Stimulated activated CD4-positive, alpha-beta T cell treated with anti-CD3 and anti-CD28 coated beads, Interleukin-1b, Interleukin-23, amount 100 ng/mL, for 24 hours (primary cell): ENCODE results near the gene ARFGEF2.
"Not testable (repeated sequence)": the region's sequence is repeated elsewhere in the genome, so short reads cannot be mapped to it uniquely, and the experiment has no call there.

Experiments used
- DNase-seq, 4 experiments: peaks; one replicate each; pipeline ENCODE4 v3.0.0-alpha.2; 2020; ENCODE audit warnings: low read depth in 4 of 4, low spot score in 1 of 4

Gene ARFGEF2

DNA sequence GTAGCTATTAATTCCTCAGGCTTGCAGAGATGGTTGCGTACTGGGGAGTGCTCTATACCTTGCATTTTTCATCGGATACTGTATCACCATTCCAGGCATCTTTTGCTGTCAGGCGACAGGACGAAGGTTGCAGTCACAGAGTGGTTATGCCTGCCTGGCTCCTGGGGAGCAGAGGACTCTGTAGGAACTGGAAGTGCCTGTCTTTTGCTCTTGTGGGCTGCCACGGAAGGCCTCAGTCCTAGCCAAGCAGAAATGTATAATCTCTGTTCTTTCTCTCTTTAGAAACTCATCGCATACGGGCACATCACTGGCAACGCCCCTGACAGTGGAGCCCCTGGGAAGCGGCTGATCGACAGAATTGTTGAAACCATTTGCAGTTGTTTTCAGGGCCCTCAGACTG is 29.5 kb downstream of the ARFGEF2 start:
- DNase-seq: no peak

DNA sequence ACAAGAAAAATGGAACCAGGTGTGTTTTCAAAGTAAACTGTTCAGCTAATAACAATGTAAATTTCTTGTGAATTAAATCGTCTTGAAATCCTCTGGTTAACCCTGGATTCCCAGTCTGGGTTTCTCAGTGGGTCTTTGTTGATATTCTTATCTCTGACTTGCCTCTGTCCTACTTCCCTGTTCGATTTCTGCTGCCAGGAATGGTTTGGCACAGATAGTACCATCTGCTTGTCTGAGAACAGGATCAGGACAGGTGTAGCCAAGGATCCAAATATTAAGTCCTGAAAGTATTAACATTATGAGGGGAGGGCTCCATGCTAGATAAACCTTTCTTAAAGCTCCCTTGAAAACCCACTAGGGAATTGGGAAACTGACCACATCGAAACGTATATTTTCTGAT is 30.1 kb downstream of the ARFGEF2 start:
- DNase-seq: no peak

GRCh38 chr20:48952656-48953055 is 31.1 kb downstream of the ARFGEF2 start:
- DNase-seq: no peak

GRCh38 chr20:48953653-48954052 is 32.1 kb downstream of the ARFGEF2 start:
- no peak for DNase-seq

DNA sequence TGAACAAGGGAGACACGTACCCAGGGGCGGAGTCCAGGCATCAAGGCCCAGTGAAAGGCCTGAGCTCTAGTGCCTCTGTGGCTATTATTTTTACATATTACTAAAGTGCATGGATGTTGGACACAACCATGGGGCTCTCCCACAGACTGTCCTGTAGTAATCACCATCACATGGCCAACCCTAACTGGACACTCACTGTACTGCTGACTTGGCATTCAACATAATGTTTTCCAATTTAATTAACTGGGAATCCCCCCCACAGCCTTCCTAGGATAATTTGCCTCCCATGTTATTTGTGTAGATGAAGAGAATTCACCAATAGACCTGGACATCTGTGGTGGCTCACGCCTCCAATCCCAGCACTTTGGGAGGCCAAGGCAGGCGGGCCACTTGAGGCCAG is 34.5 kb downstream of the ARFGEF2 start:
- DNase-seq: no peak

GRCh38 chr20:48957053-48957481 is 35.6 kb downstream of the ARFGEF2 start:
- no peak for DNase-seq

DNA sequence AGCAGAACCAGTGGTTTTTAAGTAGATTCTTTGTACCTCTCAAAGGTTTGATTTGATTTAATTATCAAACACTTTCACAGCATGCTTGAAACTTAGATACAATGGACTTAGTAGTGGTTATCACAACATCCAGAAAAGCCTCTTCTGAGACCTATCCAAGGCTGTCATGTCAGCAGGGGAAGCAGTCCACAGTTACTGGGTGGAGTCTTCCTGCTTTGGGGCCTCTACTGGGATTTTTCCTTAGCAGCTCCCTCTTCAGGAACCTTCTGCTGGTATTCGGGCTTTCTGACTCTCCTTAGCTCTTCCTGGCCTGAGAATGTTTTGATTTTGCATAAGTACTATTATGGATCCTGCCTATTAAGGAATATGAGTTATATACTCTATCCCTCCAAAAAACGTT is 36.0 kb downstream of the ARFGEF2 start:
- no peak for DNase-seq

DNA sequence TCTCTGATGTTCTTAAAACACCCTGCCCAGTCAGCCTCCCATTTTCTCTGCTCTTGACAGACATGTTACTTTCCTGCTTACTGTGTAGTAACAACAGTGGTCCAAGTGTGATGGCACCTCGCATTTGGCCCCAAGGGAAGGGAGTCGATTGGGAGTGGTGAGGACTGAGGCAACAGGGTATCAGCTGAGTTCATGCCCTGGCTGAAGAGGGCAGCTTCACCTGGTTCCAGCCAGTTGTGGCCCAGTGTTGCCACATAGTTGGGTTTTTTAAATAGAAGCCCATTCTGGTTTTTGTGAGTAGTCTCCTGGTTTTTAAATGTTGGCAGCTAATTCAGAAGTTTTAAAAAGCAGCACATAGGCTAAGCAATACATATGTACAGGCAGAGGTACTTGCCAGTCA is 37.2 kb downstream of the ARFGEF2 start:
- no peak for DNase-seq

DNA sequence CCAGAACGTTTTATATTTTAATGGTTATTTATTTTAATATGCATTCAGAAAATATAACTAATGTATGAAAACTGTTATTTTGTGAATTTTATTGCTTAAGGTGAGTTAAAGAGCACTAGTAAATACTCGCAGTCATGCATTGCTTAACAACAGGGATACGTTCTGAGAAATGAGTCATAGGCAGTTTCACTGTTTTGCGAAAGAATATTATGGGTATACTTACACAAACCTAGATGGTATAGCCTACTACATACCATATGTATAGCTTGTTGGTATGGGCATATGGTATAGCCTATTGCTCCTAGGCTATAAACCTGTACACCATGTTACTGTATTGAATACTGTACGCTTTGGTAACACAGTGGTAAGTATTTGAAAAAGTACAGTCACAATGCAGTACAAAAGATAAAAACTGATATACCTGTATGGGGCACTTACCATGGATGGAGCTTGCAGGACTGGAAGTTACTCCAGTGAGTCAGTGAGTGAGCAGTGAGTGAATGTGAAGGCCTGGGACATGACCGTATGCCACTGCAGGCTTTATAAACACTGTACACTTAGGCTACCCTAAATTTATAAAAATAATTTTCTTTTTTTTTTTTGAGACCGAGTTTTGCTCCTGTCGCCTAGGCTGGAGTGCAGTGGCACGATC is 38.5 kb downstream of the ARFGEF2 start:
- no peak for DNase-seq

- DNase-seq: no peak
Observed at GRCh38 chr20:48962421-48962820, 40.9 kb downstream of the ARFGEF2 start.

DNA sequence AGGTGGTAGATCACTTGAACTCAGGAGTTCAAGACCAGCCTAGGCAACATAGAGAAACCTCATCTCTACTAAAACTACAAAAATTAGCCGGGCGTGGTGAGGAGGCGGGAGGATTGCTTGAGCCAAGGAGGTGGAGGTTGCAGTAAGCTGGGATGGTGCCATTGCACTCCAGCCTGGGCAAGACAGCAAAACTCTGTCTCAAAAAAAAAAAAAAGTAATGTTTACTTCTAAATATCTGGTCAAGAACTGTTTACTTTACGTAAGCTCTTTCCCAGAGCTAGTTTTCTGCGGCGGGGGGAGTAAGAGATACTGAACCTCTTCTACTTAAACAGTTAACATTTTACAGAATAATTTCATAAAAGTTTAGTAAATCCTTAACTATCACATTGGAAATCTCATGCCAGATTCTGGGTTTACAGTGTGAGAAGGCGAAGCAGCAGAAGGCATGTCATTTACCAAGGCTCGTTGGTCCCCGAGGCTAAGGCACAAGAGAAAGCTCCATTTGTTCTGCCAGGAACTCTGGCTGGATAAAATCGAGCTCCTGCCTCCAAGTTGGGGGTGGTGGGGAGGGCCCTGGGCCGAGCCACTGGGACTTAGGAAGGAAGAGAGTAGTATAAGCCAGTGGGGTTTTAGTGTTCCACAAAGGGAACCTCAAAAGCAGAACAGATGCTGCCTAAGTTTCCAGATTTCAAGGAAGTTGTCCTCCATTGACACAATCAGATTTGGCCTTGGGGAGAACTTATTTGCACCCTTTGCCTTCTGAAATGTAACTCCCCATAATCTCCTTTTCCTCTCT is 41.7 kb downstream of the ARFGEF2 start:
- DNase-seq: no peak

DNA sequence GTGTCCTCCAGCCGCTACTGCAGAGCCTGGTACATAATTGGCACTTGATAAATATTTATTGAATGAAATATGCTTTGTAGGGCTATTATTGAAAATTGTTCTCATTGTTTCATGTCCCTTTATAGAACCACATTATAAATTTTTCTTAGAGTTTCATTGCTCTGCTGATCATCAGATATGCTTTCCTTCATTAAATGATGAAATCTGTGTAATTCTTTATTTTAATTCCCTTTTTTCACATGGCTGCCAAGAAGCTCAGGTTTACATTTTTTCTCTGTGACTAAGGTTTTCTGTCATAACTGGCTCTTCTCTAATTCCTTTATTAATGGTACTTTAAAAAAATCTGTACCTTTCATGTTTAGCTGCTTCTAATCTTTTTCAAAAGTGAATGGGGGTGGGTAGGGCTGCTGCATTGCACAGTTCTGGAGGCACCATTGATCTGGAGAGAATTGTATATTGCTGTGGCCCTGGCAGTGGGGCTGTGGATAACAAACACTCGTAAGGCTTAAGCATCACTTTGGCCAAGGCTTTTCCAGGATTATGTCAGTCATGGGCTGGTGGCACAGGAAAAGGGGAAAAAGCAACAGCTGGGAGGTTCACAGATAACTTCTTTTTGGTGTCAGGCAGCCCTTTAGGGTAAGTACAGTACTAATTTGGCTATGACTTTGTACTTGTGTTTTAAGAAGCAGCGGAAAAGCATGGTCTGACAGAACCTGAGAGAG is 43.8 kb downstream of the ARFGEF2 start:
- no peak for DNase-seq

- DNase-seq: no peak
Observed at GRCh38 chr20:48970681-48971365, 49.3 kb downstream of the ARFGEF2 start.

DNA sequence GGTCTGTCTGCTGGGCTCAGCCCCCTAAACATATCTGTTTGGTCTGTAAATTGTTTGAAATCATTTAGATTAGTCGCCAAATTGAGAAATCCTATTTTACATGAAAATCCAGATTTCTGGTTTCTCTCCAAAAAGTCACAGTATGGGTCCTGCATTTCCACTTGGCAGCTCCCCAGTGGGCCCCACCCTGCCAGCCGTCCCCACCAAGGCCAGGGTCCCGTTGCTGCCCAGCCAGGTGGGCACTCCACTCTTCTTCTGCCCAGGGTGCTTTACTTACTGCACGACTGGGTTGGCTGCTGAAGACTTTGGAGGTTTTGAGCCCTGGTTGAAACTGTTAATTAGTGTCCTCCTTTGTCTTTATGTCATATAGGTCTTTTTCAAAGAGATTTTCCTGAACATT is 50.4 kb downstream of the ARFGEF2 start:
- DNase-seq: no peak

DNA sequence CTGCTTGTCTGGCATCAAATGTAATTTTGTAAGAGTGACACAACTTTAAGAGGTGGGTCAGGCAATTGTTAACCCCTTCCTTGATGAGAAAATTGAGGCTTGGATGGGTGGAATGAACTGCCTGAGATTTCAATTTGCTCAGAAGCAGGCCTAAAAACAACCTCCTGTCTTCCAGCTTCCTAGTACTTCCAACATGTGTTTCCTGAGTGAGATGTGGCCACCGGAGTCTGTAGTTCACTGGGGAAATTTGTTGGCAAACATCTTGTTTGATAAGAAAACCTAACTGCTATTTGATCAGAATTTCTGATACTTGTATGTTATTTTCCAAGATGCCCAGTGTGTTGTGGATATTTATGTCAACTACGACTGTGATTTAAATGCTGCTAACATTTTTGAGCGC is 51.3 kb downstream of the ARFGEF2 start:
- no peak for DNase-seq

GRCh38 chr20:48975955-48976354 is 54.4 kb downstream of the ARFGEF2 start:
- no peak for DNase-seq

- not testable (repeated sequence) for DNase-seq
Observed at GRCh38 chr20:48979980-48980379, 58.5 kb downstream of the ARFGEF2 start.

- DNase-seq: no peak
Observed at GRCh38 chr20:48983423-48984400, 62.2 kb downstream of the ARFGEF2 start.

DNA sequence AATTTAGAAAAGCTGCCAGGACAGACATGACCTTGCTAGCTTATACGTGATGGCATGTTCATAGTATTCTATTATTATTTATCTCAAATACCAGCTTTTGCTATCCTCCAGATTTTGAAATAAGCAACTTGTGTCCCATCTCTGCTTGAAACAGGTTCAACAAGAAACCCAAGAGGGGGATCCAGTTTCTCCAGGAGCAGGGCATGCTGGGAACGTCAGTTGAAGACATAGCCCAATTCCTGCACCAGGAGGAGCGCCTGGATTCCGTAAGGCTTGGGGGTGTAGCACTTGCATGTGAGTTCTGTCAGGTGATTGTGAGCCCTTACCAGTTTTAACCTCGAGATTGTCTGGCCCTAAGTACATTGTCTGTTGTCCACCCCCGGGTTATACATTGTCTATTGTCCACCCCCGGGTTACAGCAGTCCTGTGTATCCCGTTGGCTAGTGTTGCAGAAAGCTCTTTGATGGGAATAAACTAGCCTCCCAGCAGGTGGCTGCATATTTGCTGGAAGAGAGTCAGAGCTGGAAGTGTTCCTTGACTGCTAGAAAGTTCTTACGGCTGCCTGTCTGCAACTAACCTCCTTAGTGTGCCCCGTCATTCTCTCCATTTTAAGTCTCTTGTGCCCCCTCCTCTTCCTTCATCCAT is 63.2 kb downstream of the ARFGEF2 start:
- no peak for DNase-seq

GRCh38 chr20:48986899-48987298 is 65.4 kb downstream of the ARFGEF2 start:
- DNase-seq: no peak
